ENCODE data around the gene NTN4. TPM values are rescaled to one million over a fixed set of nuclear protein-coding genes. Genes with fewer than 3 reads are reported as not detected.

Gene NTN4
- total RNA-seq, 1 donor from 2014 or later, result 20.9 TPM

- no peaks in the 10 kb centered on the region for H3K27me3 ChIP-seq (ENCODE audit: control insufficient read depth in 3 of 3, insufficient read depth in 3 of 3, low read length in 3 of 3)
- H3K36me3 ChIP-seq (ENCODE audit: control insufficient read depth in 3 of 3, insufficient read depth in 3 of 3, low read length in 3 of 3), result no peaks in the 10 kb centered on the region
- no peak overlapping the region for H3K4me3 ChIP-seq (ENCODE audit: low read length in 3 of 3)
- H3K27ac ChIP-seq (ENCODE audit: low read depth, low read length), result no peak overlapping the region
- no peak overlapping the region for H3K9ac ChIP-seq (ENCODE audit: low read depth in 1 of 3, low read length in 3 of 3)
- H3K4me1 ChIP-seq (ENCODE audit: control insufficient read depth in 3 of 3, insufficient read depth in 3 of 3, low read length in 3 of 3), result no peaks in the 10 kb centered on the region
- no peaks in the 10 kb centered on the region for H3K9me3 ChIP-seq (ENCODE audit: control insufficient read depth in 3 of 3, low read length in 3 of 3)
Observed at GRCh38 chr12:95717316-95717928, 73.1 kb downstream of the NTN4 start.

GRCh38 chr12:95715177-95715576 lies 75.4 kb downstream of the NTN4 start:
- H3K9ac ChIP-seq (ENCODE audit: low read depth in 1 of 3, low read length in 3 of 3), result no peak overlapping the region
- H3K27ac ChIP-seq (ENCODE audit: low read depth, low read length), result no peak overlapping the region
- H3K27me3 ChIP-seq (ENCODE audit: control insufficient read depth in 3 of 3, insufficient read depth in 3 of 3, low read length in 3 of 3), result no peaks in the 10 kb centered on the region
- peaks cover 0 to 3% (median 0%) of the 10 kb centered on the region in 3 donors for H3K36me3 ChIP-seq (ENCODE audit: control insufficient read depth in 3 of 3, insufficient read depth in 3 of 3, low read length in 3 of 3)
- H3K4me1 ChIP-seq (ENCODE audit: control insufficient read depth in 3 of 3, insufficient read depth in 3 of 3, low read length in 3 of 3), result no peaks in the 10 kb centered on the region
- H3K4me3 ChIP-seq (ENCODE audit: low read length in 3 of 3), result no peak overlapping the region
- no peaks in the 10 kb centered on the region for H3K9me3 ChIP-seq (ENCODE audit: control insufficient read depth in 3 of 3, low read length in 3 of 3)

- no peaks in the 10 kb centered on the region for H3K4me1 ChIP-seq (ENCODE audit: control insufficient read depth in 3 of 3, insufficient read depth in 3 of 3, low read length in 3 of 3)
- H3K27ac ChIP-seq (ENCODE audit: low read depth, low read length), result no peak overlapping the region
- peaks cover 0 to 3% (median 0%) of the 10 kb centered on the region in 3 donors for H3K36me3 ChIP-seq (ENCODE audit: control insufficient read depth in 3 of 3, insufficient read depth in 3 of 3, low read length in 3 of 3)
- H3K27me3 ChIP-seq (ENCODE audit: control insufficient read depth in 3 of 3, insufficient read depth in 3 of 3, low read length in 3 of 3), result no peaks in the 10 kb centered on the region
- H3K9ac ChIP-seq (ENCODE audit: low read depth in 1 of 3, low read length in 3 of 3), result no peak overlapping the region
- H3K4me3 ChIP-seq (ENCODE audit: low read length in 3 of 3), result no peak overlapping the region
- H3K9me3 ChIP-seq (ENCODE audit: control insufficient read depth in 3 of 3, low read length in 3 of 3), result no peaks in the 10 kb centered on the region
Observed at GRCh38 chr12:95712269-95712668, 78.3 kb downstream of the NTN4 start.

- Histone ChIP-seq H3K27me3 (ENCODE audit: control insufficient read depth in 3 of 3, insufficient read depth in 3 of 3, low read length in 3 of 3) (no peaks in the 10 kb centered on the region), H3K4me1 (ENCODE audit: control insufficient read depth in 3 of 3, insufficient read depth in 3 of 3, low read length in 3 of 3) (no peaks in the 10 kb centered on the region), H3K4me3 (ENCODE audit: low read length in 3 of 3) (no peak overlapping the region), H3K27ac (ENCODE audit: low read depth, low read length) (no peak overlapping the region), H3K36me3 (ENCODE audit: control insufficient read depth in 3 of 3, insufficient read depth in 3 of 3, low read length in 3 of 3) (peaks cover 0 to 3% (median 0%) of the 10 kb centered on the region in 3 donors), H3K9me3 (ENCODE audit: control insufficient read depth in 3 of 3, low read length in 3 of 3) (no peaks in the 10 kb centered on the region), H3K9ac (ENCODE audit: low read depth in 1 of 3, low read length in 3 of 3) (no peak overlapping the region)
Observed at GRCh38 chr12:95710386-95710785, 80.2 kb downstream of the NTN4 start.

- Histone ChIP-seq H3K27me3 (ENCODE audit: control insufficient read depth in 3 of 3, insufficient read depth in 3 of 3, low read length in 3 of 3) (no peaks in the 10 kb centered on the region), H3K36me3 (ENCODE audit: control insufficient read depth in 3 of 3, insufficient read depth in 3 of 3, low read length in 3 of 3) (peaks cover 0 to 3% (median 0%) of the 10 kb centered on the region in 3 donors), H3K4me1 (ENCODE audit: control insufficient read depth in 3 of 3, insufficient read depth in 3 of 3, low read length in 3 of 3) (no peaks in the 10 kb centered on the region), H3K9ac (ENCODE audit: low read depth in 1 of 3, low read length in 3 of 3) (no peak overlapping the region), H3K27ac (ENCODE audit: low read depth, low read length) (no peak overlapping the region), H3K4me3 (ENCODE audit: low read length in 3 of 3) (no peak overlapping the region), H3K9me3 (ENCODE audit: control insufficient read depth in 3 of 3, low read length in 3 of 3) (no peaks in the 10 kb centered on the region)
Observed at GRCh38 chr12:95709152-95709551, 81.4 kb downstream of the NTN4 start.

GRCh38 chr12:95705143-95705542 lies 85.4 kb downstream of the NTN4 start:
- no peaks in the 10 kb centered on the region for H3K9me3 ChIP-seq (ENCODE audit: control insufficient read depth in 3 of 3, low read length in 3 of 3)
- no peak overlapping the region for H3K4me3 ChIP-seq (ENCODE audit: low read length in 3 of 3)
- H3K9ac ChIP-seq (ENCODE audit: low read depth in 1 of 3, low read length in 3 of 3), result no peak overlapping the region
- no peaks in the 10 kb centered on the region for H3K27me3 ChIP-seq (ENCODE audit: control insufficient read depth in 3 of 3, insufficient read depth in 3 of 3, low read length in 3 of 3)
- peaks cover 0 to 2% (median 0%) of the 10 kb centered on the region in 3 donors for H3K4me1 ChIP-seq (ENCODE audit: control insufficient read depth in 3 of 3, insufficient read depth in 3 of 3, low read length in 3 of 3)
- H3K36me3 ChIP-seq (ENCODE audit: control insufficient read depth in 3 of 3, insufficient read depth in 3 of 3, low read length in 3 of 3), result no peaks in the 10 kb centered on the region
- H3K27ac ChIP-seq (ENCODE audit: low read depth, low read length), result no peak overlapping the region

GRCh38 chr12:95703986-95704385 lies 86.6 kb downstream of the NTN4 start:
- Histone ChIP-seq H3K36me3 (ENCODE audit: control insufficient read depth in 3 of 3, insufficient read depth in 3 of 3, low read length in 3 of 3) (no peaks in the 10 kb centered on the region), H3K9me3 (ENCODE audit: control insufficient read depth in 3 of 3, low read length in 3 of 3) (no peaks in the 10 kb centered on the region), H3K4me3 (ENCODE audit: low read length in 3 of 3) (no peak overlapping the region), H3K9ac (ENCODE audit: low read depth in 1 of 3, low read length in 3 of 3) (no peak overlapping the region), H3K27ac (ENCODE audit: low read depth, low read length) (no peak overlapping the region), H3K4me1 (ENCODE audit: control insufficient read depth in 3 of 3, insufficient read depth in 3 of 3, low read length in 3 of 3) (peaks cover 0 to 2% (median 0%) of the 10 kb centered on the region in 3 donors), H3K27me3 (ENCODE audit: control insufficient read depth in 3 of 3, insufficient read depth in 3 of 3, low read length in 3 of 3) (no peaks in the 10 kb centered on the region)

GRCh38 chr12:95701722-95702418 lies 88.7 kb downstream of the NTN4 start:
- Histone ChIP-seq H3K9ac (ENCODE audit: low read depth in 1 of 3, low read length in 3 of 3) (no peak overlapping the region), H3K27me3 (ENCODE audit: control insufficient read depth in 3 of 3, insufficient read depth in 3 of 3, low read length in 3 of 3) (no peaks in the 10 kb centered on the region), H3K36me3 (ENCODE audit: control insufficient read depth in 3 of 3, insufficient read depth in 3 of 3, low read length in 3 of 3) (no peaks in the 10 kb centered on the region), H3K4me3 (ENCODE audit: low read length in 3 of 3) (no peak overlapping the region), H3K9me3 (ENCODE audit: control insufficient read depth in 3 of 3, low read length in 3 of 3) (no peaks in the 10 kb centered on the region), H3K27ac (ENCODE audit: low read depth, low read length) (no peak overlapping the region), H3K4me1 (ENCODE audit: control insufficient read depth in 3 of 3, insufficient read depth in 3 of 3, low read length in 3 of 3) (peaks cover 0 to 2% (median 0%) of the 10 kb centered on the region in 3 donors)

- Histone ChIP-seq H3K9me3 (ENCODE audit: control insufficient read depth in 3 of 3, low read length in 3 of 3) (no peaks in the 10 kb centered on the region), H3K36me3 (ENCODE audit: control insufficient read depth in 3 of 3, insufficient read depth in 3 of 3, low read length in 3 of 3) (no peaks in the 10 kb centered on the region), H3K4me1 (ENCODE audit: control insufficient read depth in 3 of 3, insufficient read depth in 3 of 3, low read length in 3 of 3) (peaks cover 0 to 2% (median 0%) of the 10 kb centered on the region in 3 donors), H3K9ac (ENCODE audit: low read depth in 1 of 3, low read length in 3 of 3) (no peak overlapping the region), H3K27ac (ENCODE audit: low read depth, low read length) (no peak overlapping the region), H3K4me3 (ENCODE audit: low read length in 3 of 3) (no peak overlapping the region), H3K27me3 (ENCODE audit: control insufficient read depth in 3 of 3, insufficient read depth in 3 of 3, low read length in 3 of 3) (no peaks in the 10 kb centered on the region)
Observed at GRCh38 chr12:95701275-95701674, 89.3 kb downstream of the NTN4 start.

GRCh38 chr12:95700316-95700785 lies 90.2 kb downstream of the NTN4 start:
- H3K27me3 ChIP-seq (ENCODE audit: control insufficient read depth in 3 of 3, insufficient read depth in 3 of 3, low read length in 3 of 3), result no peaks in the 10 kb centered on the region
- H3K4me1 ChIP-seq (ENCODE audit: control insufficient read depth in 3 of 3, insufficient read depth in 3 of 3, low read length in 3 of 3), result peaks cover 0 to 2% (median 0%) of the 10 kb centered on the region in 3 donors
- H3K9me3 ChIP-seq (ENCODE audit: control insufficient read depth in 3 of 3, low read length in 3 of 3), result no peaks in the 10 kb centered on the region
- no peak overlapping the region for H3K4me3 ChIP-seq (ENCODE audit: low read length in 3 of 3)
- H3K27ac ChIP-seq (ENCODE audit: low read depth, low read length), result no peak overlapping the region
- H3K36me3 ChIP-seq (ENCODE audit: control insufficient read depth in 3 of 3, insufficient read depth in 3 of 3, low read length in 3 of 3), result no peaks in the 10 kb centered on the region
- H3K9ac ChIP-seq (ENCODE audit: low read depth in 1 of 3, low read length in 3 of 3), result no peak overlapping the region
